NCI-H2107 treated with DMSO at 0.1 percent for 48 hours (cell line): Measurements from ENCODE around the gene MPZL1.
"Not testable (repeated sequence)": the region's sequence is repeated elsewhere in the genome, so short reads cannot be mapped to it uniquely, and the experiment has no call there.

Experiments
- DNase-seq: peaks from one replicate; lab custom pipeline; 2025; ENCODE audit not compliant: unreplicated experiment; lab: John Stamatoyannopoulos, UW

Gene MPZL1

DNA sequence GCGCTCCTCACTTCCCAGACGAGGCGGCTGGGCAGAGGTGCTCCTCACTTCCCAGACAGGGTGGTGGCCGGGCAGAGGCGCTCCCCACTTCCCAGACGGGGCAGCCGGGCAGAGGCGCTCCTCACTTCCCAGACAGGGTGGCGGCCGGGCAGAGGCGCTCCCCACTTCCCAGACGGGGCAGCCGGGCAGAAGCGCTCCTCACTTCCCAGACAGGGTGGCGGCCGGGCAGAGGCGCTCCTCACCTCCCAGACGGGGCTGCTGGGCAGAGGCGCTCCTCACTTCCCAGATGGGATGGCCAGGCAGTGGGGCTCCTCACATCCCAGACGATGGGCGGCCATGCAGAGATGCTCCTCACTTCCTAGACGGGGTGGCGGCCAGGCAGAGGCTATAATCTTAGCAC, 84.5 kb downstream of the MPZL1 start:
- not testable (repeated sequence) for DNase-seq

GRCh38 chr1:167806676-167807075, 84.9 kb downstream of the MPZL1 start:
- DNase-seq: not testable (repeated sequence)

GRCh38 chr1:167808104-167808503, 86.3 kb downstream of the MPZL1 start:
- no peak for DNase-seq

DNA sequence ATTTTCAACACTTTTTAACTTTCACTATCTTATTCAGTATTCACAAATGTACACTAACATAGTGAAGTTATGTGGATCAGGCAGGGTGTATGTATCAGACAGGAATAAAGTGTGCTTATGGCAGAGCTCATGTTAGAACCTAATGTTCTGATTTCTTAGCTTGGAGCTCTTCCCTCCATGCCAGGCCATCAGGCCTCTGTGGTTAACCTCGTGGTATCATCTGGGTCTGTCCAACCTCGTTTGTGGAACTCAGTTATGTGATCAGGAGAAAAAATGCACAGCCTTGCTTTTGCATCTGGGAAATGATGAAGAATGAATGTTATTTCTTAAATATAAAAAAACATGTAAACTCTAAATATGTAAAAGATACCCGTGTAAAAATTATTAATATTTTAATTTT, 86.9 kb downstream of the MPZL1 start:
- no peak for DNase-seq

DNA sequence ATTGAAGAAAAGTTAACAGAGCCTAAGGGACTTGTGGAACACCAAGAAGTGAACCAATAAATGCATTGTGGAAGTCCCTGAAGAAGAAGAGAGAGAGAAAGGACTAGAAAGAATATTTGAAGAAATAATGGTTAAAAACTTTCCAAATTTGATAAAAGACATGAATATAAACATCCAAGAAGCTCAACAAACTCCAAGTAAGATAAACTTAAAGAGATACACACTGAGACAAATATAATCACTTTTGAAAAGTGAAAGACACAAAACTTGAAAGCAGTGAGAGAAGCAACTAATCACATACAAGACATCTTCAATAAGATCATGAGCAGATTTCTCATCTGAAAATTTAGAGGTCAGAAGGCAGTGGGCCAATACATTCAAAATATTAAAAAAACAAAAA, 91.2 kb downstream of the MPZL1 start:
- DNase-seq: no peak

DNA sequence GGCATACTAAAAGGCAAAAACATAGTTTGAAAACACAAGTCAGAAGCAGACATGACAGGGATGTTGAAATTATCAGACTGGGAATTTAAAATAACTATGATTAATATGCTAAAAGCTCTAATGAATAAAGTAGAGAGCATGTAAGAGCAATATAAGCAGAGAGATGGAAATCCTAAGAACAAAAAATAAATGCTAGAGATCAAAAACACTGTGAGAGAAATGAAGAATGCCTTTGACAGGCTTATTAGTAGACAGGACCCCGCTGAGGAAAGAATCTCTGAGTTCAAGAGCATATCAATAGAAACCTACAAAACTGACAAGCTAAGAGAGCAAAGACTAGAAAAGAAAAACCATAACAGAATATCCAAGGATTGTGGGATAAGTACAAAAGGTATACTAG, 93.9 kb downstream of the MPZL1 start:
- DNase-seq: no peak

DNA sequence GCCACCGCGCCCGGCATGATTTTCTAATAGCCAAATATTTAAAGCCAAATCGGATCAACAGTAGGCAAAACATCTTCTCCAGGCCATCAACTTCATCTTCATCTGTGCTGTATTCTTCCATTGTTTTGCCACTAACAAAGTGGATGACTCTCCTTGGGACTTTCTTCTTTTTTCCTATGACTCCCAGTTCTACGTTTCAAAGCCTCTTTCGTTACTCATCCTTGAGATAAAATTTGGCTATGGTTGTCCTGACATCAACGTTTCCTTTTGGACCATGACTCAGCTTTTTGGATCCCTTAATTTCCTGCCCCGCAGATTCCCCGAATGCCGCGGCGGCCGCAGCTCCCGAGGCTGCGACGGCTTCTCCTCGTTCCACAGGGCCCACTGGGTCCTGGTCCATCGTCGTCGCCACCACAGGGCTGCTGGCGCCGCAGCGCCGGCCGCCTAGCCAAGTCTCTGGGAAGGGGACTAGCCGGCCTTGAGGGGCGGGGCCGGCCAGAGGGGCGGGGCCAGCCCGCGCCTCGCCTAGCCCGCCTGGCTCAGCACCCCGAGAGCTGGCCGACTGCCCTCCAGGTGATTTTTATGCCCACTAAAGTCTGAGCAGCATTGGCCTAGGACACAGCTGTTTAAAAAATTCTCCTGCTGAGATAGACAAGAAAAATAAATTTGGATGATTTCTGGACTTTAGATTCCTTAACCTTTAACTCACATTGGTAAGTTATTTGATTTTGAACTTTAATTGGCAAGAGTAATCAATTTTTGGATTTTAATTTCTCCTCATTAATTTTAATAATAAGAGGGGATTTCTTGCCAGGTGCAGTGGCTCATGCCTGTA, 98.3 kb downstream of the MPZL1 start:
- DNase-seq: no peak

DNA sequence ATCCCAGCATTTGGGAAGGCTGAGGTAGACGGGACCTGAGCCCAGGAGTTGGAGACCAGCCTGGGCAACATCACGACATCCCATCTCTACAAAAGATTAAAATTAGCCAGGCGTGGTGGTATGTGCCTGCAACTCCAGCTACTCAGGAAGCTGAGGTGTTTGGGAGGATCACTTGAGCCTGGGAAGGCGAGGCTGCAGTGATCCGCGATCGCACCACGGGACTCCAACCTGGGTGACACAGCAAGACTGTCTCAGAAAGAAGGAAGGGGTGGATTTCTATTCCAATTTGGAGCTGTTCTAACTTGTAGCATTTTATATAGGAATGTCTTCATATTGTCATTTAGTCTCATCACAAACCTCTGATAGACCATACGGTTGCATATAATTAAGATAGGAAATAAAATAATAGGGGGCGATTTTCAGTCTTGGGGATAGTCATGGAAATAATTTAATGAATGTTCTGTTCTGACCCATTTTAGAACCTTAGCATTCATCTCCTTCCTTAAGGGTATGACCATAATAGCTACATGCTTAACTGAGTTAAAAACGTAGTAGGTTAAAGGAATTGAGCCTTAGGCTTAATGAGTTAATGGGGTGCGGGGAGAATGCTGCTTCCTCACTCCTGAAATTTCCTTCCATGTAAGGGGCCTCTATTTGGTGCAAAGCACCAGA, 99.0 kb downstream of the MPZL1 start:
- DNase-seq: no peak

- no peak for DNase-seq
Observed at GRCh38 chr1:167821356-167821685, 99.5 kb downstream of the MPZL1 start.

- DNase-seq: peak; percentile 69
Observed at GRCh38 chr1:167821969-167822685, 100.3 kb downstream of the MPZL1 start.

DNA sequence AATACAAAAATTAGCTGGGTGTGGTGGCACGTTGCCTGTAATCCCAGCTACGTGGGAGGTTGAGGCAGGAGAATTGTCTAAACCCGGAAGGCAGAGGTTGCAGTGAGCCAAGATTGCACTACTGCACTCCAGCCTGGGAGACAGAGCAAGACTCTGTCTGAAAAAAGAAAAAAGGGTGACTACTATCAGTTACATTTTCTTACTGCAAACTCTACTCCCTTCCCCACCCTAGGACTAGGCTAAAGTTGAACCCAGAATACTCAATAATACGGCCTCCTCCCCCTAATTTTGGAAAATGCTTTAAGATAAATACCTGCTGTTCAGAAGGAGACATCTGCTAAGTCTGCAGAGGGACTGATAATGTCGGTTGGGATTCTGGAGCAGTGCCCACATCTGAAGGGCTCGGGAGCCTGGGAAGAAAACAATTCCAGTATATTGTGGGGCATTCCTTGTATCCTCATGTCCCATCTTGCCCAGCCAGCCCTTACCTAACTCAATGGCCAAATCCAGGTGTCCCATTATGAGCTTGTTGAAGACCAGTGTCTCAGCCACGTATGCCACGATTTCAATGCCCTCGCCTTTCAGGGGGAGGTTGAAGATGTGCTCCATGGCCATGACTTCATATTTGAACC, 102.5 kb downstream of the MPZL1 start:
- DNase-seq: no peak

- DNase-seq: no peak
Observed at GRCh38 chr1:167825419-167826079, 103.8 kb downstream of the MPZL1 start.

DNA sequence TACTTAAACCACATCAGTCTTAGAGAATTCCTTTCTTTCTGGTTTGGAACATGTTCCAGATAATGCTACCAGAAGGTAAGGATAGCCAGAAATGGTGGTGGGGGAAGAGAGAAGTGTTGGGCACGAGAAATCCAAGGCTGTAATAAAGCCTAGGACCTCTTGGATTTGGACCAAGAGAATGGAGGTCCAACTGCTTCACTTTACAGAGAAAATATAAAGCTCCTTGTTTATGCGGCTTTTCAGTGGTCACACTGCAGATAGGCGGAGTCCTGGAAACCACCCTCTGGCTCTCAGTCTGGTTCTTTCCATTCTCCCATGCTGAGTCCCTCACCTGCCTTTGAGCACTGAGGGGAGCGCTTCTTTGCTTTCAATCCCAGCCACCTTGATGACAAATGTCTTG, 104.3 kb downstream of the MPZL1 start:
- no peak for DNase-seq

DNA sequence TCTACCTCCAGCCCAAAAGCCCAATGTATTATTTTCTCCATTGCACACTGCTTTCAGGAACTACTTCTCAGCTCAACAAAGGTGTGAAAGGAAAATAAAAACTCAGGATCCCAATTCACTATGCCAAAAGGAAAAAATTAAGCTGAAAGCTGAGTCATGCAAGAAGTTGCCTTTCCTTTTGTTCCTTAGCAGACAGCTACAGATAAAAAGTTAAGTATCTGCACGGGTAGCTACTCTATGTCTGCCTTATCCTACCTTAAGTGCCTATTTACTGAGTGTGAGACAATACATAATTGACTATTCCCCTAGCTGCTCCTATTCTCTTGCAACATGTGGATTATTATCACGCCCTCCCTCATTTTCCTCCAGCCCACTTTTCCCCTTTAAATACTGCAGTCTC, 108.1 kb downstream of the MPZL1 start:
- DNase-seq: peak; percentile 27

GRCh38 chr1:167830668-167831067, 108.9 kb downstream of the MPZL1 start:
- not testable (repeated sequence) for DNase-seq

DNA sequence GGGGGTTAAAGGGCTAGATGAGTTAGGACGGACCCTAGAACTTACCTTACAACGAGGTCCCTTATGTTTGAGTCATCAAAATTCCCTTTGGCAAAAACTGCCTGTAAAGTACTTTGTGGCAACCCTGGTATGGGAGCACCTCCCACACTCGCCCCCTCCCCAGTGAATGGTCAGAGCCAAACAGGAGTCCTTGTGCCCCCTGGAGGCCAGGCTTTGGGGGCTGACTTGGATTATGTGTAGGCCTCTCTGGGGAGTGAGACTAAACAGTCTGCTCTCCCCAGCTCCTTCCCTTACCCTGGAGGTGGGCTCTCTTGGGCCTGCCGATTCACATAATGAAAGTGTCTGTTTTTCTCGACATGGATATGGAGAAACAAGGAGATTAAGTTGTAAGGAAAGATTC, 110.9 kb downstream of the MPZL1 start:
- DNase-seq: no peak

DNA sequence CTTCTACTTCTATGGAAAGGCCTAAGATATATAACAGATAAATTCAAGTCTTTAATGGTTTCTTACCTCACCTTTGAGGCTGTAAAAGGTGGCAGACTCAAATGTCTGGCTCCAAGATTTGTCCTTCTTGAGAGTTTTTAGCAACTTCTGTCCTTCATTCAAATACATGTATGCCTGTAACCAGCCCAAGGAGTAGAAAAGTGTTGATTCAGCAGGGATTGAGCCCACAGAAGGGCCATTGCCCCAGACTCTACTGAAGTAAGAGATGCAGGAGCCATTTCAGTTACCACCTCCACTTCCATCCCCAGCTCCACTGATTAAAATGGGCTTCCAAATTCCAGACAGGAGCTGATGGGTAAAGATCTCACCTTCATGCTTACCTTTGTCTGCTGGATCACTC, 112.1 kb downstream of the MPZL1 start:
- DNase-seq: no peak

DNA sequence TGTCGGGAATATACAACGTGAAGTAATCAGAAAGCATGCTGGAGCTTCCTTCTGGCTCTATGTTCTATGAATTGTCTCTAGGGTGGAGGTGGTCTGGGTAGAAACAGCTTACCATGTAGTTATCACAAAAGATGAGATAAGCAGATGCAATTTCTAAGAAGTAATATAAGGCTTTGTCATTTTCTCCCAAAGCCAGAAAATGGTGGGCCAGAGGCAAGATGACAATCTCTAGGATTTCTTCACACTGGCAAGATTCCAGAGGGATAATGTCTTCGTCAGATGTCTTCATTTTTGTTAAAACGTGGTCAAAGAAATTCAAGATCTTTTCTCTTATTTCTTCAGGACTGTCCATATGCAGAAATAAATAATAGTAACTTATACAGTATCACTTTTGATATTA, 114.4 kb downstream of the MPZL1 start:
- DNase-seq: no peak

GRCh38 chr1:167837326-167837725, 115.5 kb downstream of the MPZL1 start:
- no peak for DNase-seq

GRCh38 chr1:167839009-167839408, 117.2 kb downstream of the MPZL1 start:
- no peak for DNase-seq
